OCI-LY3 (cell line): ENCODE measurements around the gene CABP7.

Experiments used
- H2AFZ ChIP-seq: fragments of 200-600, 300-600 bp; shearing (Covaris generic); 2 replicates; pipeline ENCODE4 v1.6.0; 2014; ENCODE audit warnings: antibody characterized with exemption, low read depth, low read length
- H3K27ac ChIP-seq: fragments of 200-600, 300-600 bp; sonication (generic); 2 replicates; pipeline ENCODE4 v1.5.1; 2014; ENCODE audit warnings: mild to moderate bottlenecking, low read length, moderate library complexity, mixed read lengths
- H3K27me3 ChIP-seq: fragments of 200-600, 300-600 bp; sonication (generic); 2 replicates; pipeline ENCODE4 v1.6.1; 2014; ENCODE audit warnings: low read depth, low read length, mixed read lengths
- H3K36me3 ChIP-seq: fragments of 200-600, 300-600 bp; sonication (generic); replicated peaks from 2 replicates; pipeline ENCODE3; 2014; ENCODE audit warnings: low read depth, low read length, mixed read lengths
- H3K4me1 ChIP-seq: fragments of 300-600, 200-600 bp; sonication (generic); 2 replicates; pipeline ENCODE4 v1.6.1; 2014; ENCODE audit warnings: low read length, mixed read lengths
- H3K4me2 ChIP-seq: fragments of 200-600, 300-600 bp; sonication (generic); 2 replicates; pipeline ENCODE4 v1.6.1; 2014; ENCODE audit warnings: low read length, mixed read lengths
- H3K4me3 ChIP-seq: fragments of 300-600, 200-600 bp; sonication (generic); 2 replicates; pipeline ENCODE4 v1.5.1; 2014; ENCODE audit warnings: antibody characterized with exemption, mild to moderate bottlenecking, low read length, moderate library complexity
- H3K79me2 ChIP-seq: fragments of 300-600, 200-600 bp; shearing (Covaris generic); 2 replicates; pipeline ENCODE4 v1.6.1; 2014; ENCODE audit warnings: mild to moderate bottlenecking, low read length, mixed read lengths
- H3K9ac ChIP-seq: fragments of 300-600, 200-600 bp; shearing (Covaris generic); 2 replicates; pipeline ENCODE4 v1.6.0; 2014; ENCODE audit warnings: mild to moderate bottlenecking, low read length, moderate library complexity
- H3K9me3 ChIP-seq: fragments of 200-600, 300-600 bp; shearing (Covaris generic); 2 replicates; pipeline ENCODE4 v1.6.1; 2014; ENCODE audit warnings: low read length, mixed read lengths; ENCODE audit not compliant: insufficient read depth
- H4K20me1 ChIP-seq: fragments of 200-600, 300-600 bp; sonication (generic); 2 replicates; pipeline ENCODE4 v1.6.1; 2016; ENCODE audit warnings: low read length, mixed read lengths; ENCODE audit not compliant: insufficient read depth
- CTCF ChIP-seq: fragments of 200-600, 300-600 bp; sonication (generic); IDR thresholded peaks from 2 replicates; pipeline ENCODE4 v1.5.1; 2014; ENCODE audit warnings: antibody characterized with exemption, low read length, low read depth
- EZH2phosphoT487 ChIP-seq: fragments of 200-600 bp; shearing (Covaris generic); IDR thresholded peaks from 2 replicates; pipeline ENCODE4 v1.6.1; 2018; ENCODE audit warnings: antibody characterized with exemption, mixed run types, low read depth

The CABP7 gene

GRCh38 chr22:29766632-29767170, 46.9 kb downstream of the CABP7 start, which contains the start of gene ZMAT5:
Gene ZMAT5, minus strand, starts transcription at chr22:29767007. Its CDS starts 18,463 bp downstream, at chr22:29748544.
- Histone ChIP-seq H3K4me2 (peak within 1 kb of the TSS; percentile 94), H3K4me1 (peaks cover 12% of the 10 kb centered on the region; the same call in 1 of the 2 replicates), H3K79me2 (peaks cover 32% of the 10 kb centered on the region), H3K27me3 (no peaks in the 10 kb centered on the region), H3K9ac (peak within 1 kb of the TSS; percentile 96), H2AFZ (peak within 1 kb of the TSS; percentile 95), H3K9me3 (no peaks in the 10 kb centered on the region), H3K36me3 (peaks cover 18% of the 10 kb centered on the region), H4K20me1 (no peaks in the 10 kb centered on the region), H3K4me3 (peak within 1 kb of the TSS; percentile 91), H3K27ac (peak within 1 kb of the TSS; percentile 60)
- TF ChIP-seq CTCF (no peak), EZH2phosphoT487 (no peak)

GRCh38 chr22:29767171-29768051, 47.6 kb downstream of the CABP7 start, which contains the start of gene UQCR10:
Gene UQCR10, plus strand, starts transcription at chr22:29767369. Its CDS starts 30 bp downstream, at chr22:29767399.
- H3K36me3 ChIP-seq: peaks cover 18% of the 10 kb centered on the region
- peaks cover 32% of the 10 kb centered on the region for H3K79me2 ChIP-seq
- peak within 1 kb of the TSS; percentile 96 for H3K9ac ChIP-seq
- H3K27ac ChIP-seq: peak within 1 kb of the TSS; percentile 60
- no peak for TF ChIP-seq EZH2phosphoT487
- TF ChIP-seq CTCF: no peak
- peak within 1 kb of the TSS; percentile 95 for H2AFZ ChIP-seq
- no peaks in the 10 kb centered on the region for H4K20me1 ChIP-seq
- no peaks in the 10 kb centered on the region for H3K27me3 ChIP-seq
- peak within 1 kb of the TSS; percentile 94 for H3K4me2 ChIP-seq
- peak within 1 kb of the TSS; percentile 91 for H3K4me3 ChIP-seq
- peaks cover 12% of the 10 kb centered on the region; the same call in 1 of the 2 replicates for H3K4me1 ChIP-seq
- no peaks in the 10 kb centered on the region for H3K9me3 ChIP-seq

- Histone ChIP-seq H3K4me3 (peak overlapping the region; percentile 91), H3K79me2 (peaks cover 32% of the 10 kb centered on the region), H3K9ac (peak overlapping the region; percentile 96), H3K4me1 (peaks cover 12% of the 10 kb centered on the region; the same call in 1 of the 2 replicates), H3K9me3 (no peaks in the 10 kb centered on the region), H3K4me2 (peak overlapping the region; percentile 94), H3K27ac (no peak overlapping the region), H2AFZ (no peak overlapping the region), H3K27me3 (no peaks in the 10 kb centered on the region), H4K20me1 (no peaks in the 10 kb centered on the region), H3K36me3 (peaks cover 18% of the 10 kb centered on the region)
- TF ChIP-seq EZH2phosphoT487: no peak
- TF ChIP-seq CTCF: no peak
Observed at GRCh38 chr22:29768052-29768693, 48.4 kb downstream of the CABP7 start.
